OCI-LY3 (cell line): ENCODE measurements around the gene SNORC.
"Not testable (repeated sequence)": the region's sequence is repeated elsewhere in the genome, so short reads cannot be mapped to it uniquely, and the experiment has no call there.

Experiments used
- H2AFZ ChIP-seq: fragments of 200-600, 300-600 bp; shearing (Covaris generic); 2 replicates; pipeline ENCODE4 v1.6.0; 2014; ENCODE audit warnings: antibody characterized with exemption, low read depth, low read length
- H3K27ac ChIP-seq: fragments of 200-600, 300-600 bp; sonication (generic); 2 replicates; pipeline ENCODE4 v1.5.1; 2014; ENCODE audit warnings: mild to moderate bottlenecking, low read length, moderate library complexity, mixed read lengths
- H3K27me3 ChIP-seq: fragments of 200-600, 300-600 bp; sonication (generic); 2 replicates; pipeline ENCODE4 v1.6.1; 2014; ENCODE audit warnings: low read depth, low read length, mixed read lengths
- H3K36me3 ChIP-seq: fragments of 200-600, 300-600 bp; sonication (generic); replicated peaks from 2 replicates; pipeline ENCODE3; 2014; ENCODE audit warnings: low read depth, low read length, mixed read lengths
- H3K4me1 ChIP-seq: fragments of 300-600, 200-600 bp; sonication (generic); 2 replicates; pipeline ENCODE4 v1.6.1; 2014; ENCODE audit warnings: low read length, mixed read lengths
- H3K4me2 ChIP-seq: fragments of 200-600, 300-600 bp; sonication (generic); 2 replicates; pipeline ENCODE4 v1.6.1; 2014; ENCODE audit warnings: low read length, mixed read lengths
- H3K4me3 ChIP-seq: fragments of 300-600, 200-600 bp; sonication (generic); 2 replicates; pipeline ENCODE4 v1.5.1; 2014; ENCODE audit warnings: antibody characterized with exemption, mild to moderate bottlenecking, low read length, moderate library complexity
- H3K79me2 ChIP-seq: fragments of 300-600, 200-600 bp; shearing (Covaris generic); 2 replicates; pipeline ENCODE4 v1.6.1; 2014; ENCODE audit warnings: mild to moderate bottlenecking, low read length, mixed read lengths
- H3K9ac ChIP-seq: fragments of 300-600, 200-600 bp; shearing (Covaris generic); 2 replicates; pipeline ENCODE4 v1.6.0; 2014; ENCODE audit warnings: mild to moderate bottlenecking, low read length, moderate library complexity
- H3K9me3 ChIP-seq: fragments of 200-600, 300-600 bp; shearing (Covaris generic); 2 replicates; pipeline ENCODE4 v1.6.1; 2014; ENCODE audit warnings: low read length, mixed read lengths; ENCODE audit not compliant: insufficient read depth
- H4K20me1 ChIP-seq: fragments of 200-600, 300-600 bp; sonication (generic); 2 replicates; pipeline ENCODE4 v1.6.1; 2016; ENCODE audit warnings: low read length, mixed read lengths; ENCODE audit not compliant: insufficient read depth
- CTCF ChIP-seq: fragments of 200-600, 300-600 bp; sonication (generic); IDR thresholded peaks from 2 replicates; pipeline ENCODE4 v1.5.1; 2014; ENCODE audit warnings: antibody characterized with exemption, low read length, low read depth
- EZH2phosphoT487 ChIP-seq: fragments of 200-600 bp; shearing (Covaris generic); IDR thresholded peaks from 2 replicates; pipeline ENCODE4 v1.6.1; 2018; ENCODE audit warnings: antibody characterized with exemption, mixed run types, low read depth

SNORC gene

GRCh38 chr2:232842689-232843088 is 27.4 kb upstream of the SNORC start:
- TF ChIP-seq CTCF (no peak), EZH2phosphoT487 (no peak)
- no peak overlapping the region for H2AFZ ChIP-seq
- no peak overlapping the region for H3K9ac ChIP-seq
- no peaks in the 10 kb centered on the region for H3K79me2 ChIP-seq
- no peaks in the 10 kb centered on the region for H4K20me1 ChIP-seq
- no peaks in the 10 kb centered on the region for H3K9me3 ChIP-seq
- H3K27me3 ChIP-seq, result no peaks in the 10 kb centered on the region
- no peak overlapping the region for H3K27ac ChIP-seq
- peaks cover 16% of the 10 kb centered on the region for H3K4me1 ChIP-seq
- no peak overlapping the region for H3K4me3 ChIP-seq
- peaks cover 26% of the 10 kb centered on the region for H3K36me3 ChIP-seq
- H3K4me2 ChIP-seq, result no peak overlapping the region

GRCh38 chr2:232843834-232844233 is 26.2 kb upstream of the SNORC start:
- H3K27me3 ChIP-seq, result no peaks in the 10 kb centered on the region
- H3K36me3 ChIP-seq, result peaks cover 28% of the 10 kb centered on the region

GRCh38 chr2:232846055-232846454 is 24.0 kb upstream of the SNORC start:
- H3K79me2 ChIP-seq, result no peaks in the 10 kb centered on the region
- H3K27me3 ChIP-seq, result no peaks in the 10 kb centered on the region
- no peaks in the 10 kb centered on the region for H3K4me1 ChIP-seq
- H3K9ac ChIP-seq, result no peak overlapping the region
- TF ChIP-seq CTCF (no peak), EZH2phosphoT487 (no peak)
- no peak overlapping the region for H3K4me2 ChIP-seq
- no peaks in the 10 kb centered on the region for H3K9me3 ChIP-seq
- H3K36me3 ChIP-seq, result peaks cover 25% of the 10 kb centered on the region
- H4K20me1 ChIP-seq, result no peaks in the 10 kb centered on the region
- no peak overlapping the region for H3K4me3 ChIP-seq
- H3K27ac ChIP-seq, result no peak overlapping the region
- H2AFZ ChIP-seq, result no peak overlapping the region

More at GRCh38 chr2:232843834-232844233, 26.2 kb upstream of the SNORC start:
- Histone ChIP-seq H3K27ac (no peak overlapping the region), H3K9ac (no peak overlapping the region), H4K20me1 (no peaks in the 10 kb centered on the region), H3K4me3 (no peak overlapping the region), H2AFZ (no peak overlapping the region), H3K79me2 (no peaks in the 10 kb centered on the region), H3K9me3 (no peaks in the 10 kb centered on the region), H3K4me1 (peaks cover 4% of the 10 kb centered on the region), H3K4me2 (no peak overlapping the region)
- TF ChIP-seq EZH2phosphoT487 (no peak), CTCF (no peak)

DNA sequence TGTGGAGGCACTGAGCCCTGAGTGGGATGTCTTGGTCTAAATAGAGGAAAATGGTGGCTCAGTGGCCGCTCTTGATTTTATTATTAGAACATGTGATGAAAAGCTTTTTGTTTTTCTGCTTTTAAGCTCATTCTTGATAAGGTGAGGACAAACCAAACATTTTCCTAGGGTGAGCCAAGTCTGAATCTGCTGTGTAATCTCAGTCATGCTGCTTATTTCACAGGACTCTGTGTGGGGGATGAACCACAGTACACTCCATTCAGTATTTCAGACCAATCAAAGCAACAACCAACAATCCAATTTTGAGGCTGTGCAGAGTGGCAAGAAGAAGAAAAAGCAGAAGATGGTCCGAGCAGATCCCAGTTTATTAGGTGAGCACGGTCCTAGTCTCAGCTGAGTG is 20.0 kb upstream of the SNORC start:
- H3K9me3 ChIP-seq, result no peaks in the 10 kb centered on the region
- TF ChIP-seq CTCF (no peak), EZH2phosphoT487 (no peak)
- no peaks in the 10 kb centered on the region for H4K20me1 ChIP-seq
- H3K27me3 ChIP-seq, result no peaks in the 10 kb centered on the region
- H3K4me1 ChIP-seq, result no peaks in the 10 kb centered on the region
- H2AFZ ChIP-seq, result no peak overlapping the region
- H3K4me3 ChIP-seq, result no peak overlapping the region
- H3K9ac ChIP-seq, result no peak overlapping the region
- peaks cover 19% of the 10 kb centered on the region for H3K36me3 ChIP-seq
- H3K27ac ChIP-seq, result no peak overlapping the region
- H3K79me2 ChIP-seq, result no peaks in the 10 kb centered on the region
- no peak overlapping the region for H3K4me2 ChIP-seq

GRCh38 chr2:232852081-232852480 is 18.0 kb upstream of the SNORC start:
- not testable (repeated sequence) for H3K27ac ChIP-seq, H2AFZ ChIP-seq, H3K4me3 ChIP-seq, H3K79me2 ChIP-seq, H3K9ac ChIP-seq, H4K20me1 ChIP-seq, H3K4me2 ChIP-seq, H3K27me3 ChIP-seq, H3K9me3 ChIP-seq, H3K4me1 ChIP-seq
- H3K36me3 ChIP-seq, result peaks cover 12% of the 10 kb centered on the region
